GM21825 (cell line): ENCODE measurements around the gene CHPF2.

ENCODE experiments used
- ATAC-seq: cut with Tn5 transposase; IDR thresholded peaks from one replicate; pipeline ENCODE4 v1.9.1; 2021; ENCODE audit warnings: mild to moderate bottlenecking, moderate library complexity; ENCODE audit not compliant: unreplicated experiment

The CHPF2 gene

DNA sequence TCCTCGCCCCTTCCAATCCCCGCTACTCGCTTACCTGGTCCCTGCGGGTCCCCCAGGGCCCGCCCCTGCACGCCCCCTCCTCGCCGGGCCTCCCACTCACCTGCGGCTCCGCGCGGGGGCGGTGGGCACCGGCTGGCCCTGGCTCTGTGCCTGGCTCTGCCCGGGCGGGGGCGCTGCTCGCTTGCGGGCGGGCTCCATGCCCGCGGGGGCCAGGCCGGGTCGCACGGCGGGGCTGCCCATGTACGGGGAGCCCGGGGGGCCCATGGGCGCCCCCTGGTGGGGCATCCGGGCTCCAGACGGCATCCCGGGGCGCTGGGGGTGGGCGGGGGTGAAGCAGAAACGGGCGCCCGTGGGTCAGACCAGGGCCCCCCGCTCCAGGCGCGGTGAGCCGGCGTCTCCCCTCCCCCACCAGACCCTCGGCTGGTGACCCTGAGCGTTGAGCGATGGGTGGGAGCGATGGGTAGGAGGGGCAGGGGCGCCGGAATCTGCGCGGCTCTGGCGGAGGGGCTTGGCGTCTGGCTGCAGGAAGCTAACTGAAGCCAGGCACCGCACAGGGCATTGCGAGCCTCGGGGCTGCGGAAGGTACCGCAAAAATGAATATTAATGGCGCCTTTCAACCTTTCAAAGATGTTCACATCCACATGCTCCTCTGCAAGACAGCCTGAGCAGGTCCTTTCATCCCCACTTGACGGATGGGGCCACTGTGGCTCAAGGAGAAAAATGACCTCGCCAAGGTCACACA is 13.2 kb downstream of the CHPF2 start:
- ATAC-seq = no peak

DNA sequence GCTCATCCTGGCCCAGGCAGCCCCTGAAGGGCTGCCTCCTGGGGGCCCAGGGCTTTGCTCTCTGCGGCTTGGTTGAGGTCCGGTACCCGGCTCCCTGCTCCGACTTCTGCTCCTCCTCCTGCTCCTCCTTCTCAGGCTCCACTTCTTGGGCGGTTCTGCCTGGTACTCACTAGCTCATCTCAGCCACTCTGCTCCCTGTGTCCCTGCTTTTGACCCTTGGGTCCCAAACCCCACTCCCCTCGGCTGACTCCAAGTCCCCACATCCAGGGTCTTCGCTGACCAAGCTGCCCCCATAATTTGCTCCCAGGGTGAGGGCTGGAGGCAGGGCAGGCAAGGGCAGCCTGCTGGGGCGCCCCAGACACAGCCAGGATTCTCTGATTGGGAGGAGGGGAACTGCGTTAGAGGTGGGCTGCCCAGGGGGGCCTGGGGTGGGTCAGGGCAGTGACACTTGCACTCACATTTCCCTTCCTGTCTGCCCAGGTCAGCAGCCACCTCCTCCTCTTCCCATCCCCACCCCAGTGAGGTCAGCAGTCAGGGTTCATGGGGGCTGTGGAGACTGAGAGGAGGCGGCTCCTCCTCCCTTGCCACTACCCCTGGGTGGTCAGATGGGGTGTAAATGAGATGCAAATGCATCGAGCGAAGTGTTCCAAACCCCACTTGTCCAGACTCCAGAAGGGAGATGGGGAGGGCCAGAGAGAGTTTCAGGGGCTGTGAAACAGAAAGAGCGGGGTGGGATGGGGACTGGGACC is 14.0 kb downstream of the CHPF2 start:
- no peak for ATAC-seq

DNA sequence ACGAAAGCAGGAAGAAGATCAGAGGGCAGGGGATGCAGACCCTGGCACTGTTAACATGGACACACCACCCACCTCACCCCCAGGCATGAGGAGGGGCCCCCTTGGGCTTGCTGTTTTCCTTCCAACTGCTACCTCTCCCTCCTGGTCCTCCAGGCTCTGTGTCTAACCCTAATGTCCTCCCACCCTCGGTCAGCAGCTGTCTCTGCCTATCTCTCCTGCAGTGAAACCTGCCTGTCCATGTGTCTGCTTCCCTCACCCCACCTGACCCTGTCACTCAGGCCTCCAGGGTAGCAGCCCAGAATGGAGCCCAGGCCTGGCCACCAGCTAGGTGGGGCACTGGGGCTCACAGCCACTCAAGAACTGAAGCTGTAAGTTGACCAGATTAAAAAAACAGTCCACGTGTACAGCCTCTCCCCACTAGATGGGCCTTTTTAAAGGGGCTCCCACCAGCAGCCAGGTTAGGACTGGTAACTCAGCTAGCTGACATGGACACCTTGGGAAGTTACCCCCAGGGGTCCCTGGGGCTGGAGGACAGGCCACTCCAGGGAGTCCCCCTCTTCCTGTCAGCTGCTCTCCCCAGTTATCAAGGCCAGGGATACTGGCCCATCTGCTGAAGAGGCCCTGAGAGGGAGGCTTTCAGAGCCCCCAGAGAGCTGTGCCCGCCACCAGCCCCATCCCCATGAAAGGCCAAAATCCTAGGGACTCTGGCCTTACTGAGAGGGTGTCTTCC is 14.7 kb downstream of the CHPF2 start:
- ATAC-seq = no peak

DNA sequence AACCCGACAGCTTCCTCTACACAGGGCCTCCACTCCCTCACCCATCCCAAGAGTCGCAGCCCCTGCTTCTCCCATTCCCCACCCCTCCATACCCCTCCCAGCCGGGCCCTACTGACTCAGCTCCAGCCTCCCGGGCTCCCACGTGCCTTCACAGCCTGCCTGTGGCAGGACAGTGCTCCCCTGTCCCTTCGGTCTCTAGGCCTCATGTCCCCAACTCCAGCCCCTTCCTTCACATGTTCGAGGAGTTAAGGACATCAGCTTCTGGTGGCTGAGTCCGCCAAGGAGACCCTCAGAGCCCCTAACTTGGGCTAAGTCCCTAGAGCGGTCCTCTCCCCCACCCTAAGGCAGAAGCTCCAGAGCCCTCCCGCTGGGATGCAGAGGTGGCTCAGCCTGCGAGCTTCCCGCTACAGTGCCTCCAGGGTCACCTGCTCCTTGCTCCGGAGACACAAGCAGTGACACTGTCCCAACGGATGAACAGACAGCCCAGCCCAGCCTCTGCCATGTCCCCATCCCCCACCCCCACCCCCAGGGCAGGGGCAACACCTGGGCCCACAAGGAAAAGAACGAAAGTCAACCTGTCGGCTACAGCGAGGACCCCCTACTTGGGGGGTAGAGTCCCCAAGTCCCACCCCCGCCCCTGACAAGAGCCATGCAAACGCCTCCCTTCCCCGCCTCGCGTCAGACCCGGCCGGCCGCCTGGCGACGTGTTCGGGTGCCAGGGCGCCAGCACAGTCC is 15.5 kb downstream of the CHPF2 start:
- no peak for ATAC-seq

DNA sequence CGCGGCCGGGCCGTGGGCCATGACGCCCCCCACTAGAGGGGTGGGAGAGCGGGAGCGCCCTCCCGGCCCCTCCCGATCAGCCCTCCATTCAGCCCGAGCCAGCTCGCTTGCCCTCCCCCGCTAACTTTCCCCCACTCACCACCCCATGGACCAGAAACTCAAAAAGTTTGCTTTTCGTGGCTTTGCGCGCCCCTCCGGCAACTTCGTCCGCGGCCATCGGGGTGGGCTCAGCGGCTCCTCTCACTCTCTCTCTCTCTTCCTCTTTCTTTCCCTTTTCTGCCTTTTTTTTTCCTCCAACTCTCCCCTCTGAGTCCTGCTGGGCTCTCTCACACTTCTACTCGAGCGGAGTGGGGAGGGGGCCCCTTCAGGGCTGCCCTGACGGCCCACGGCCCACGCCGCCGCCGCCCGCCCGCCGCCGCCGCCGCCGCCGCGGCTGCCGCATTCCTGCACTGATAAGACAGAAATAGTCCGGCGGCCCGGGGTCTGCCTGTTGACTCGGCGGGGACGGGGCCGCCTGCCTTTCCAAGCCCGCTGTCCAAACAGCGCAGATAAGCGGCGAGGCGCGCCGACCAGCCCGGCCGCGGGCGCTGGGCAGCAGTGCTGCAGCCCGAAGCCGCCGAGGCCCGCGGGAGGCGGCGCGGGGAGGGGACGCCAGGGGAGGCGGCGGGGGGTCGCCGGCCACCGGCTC is 16.2 kb downstream of the CHPF2 start, which contains the start of gene SMARCD3:
Gene SMARCD3 (minus strand): TSS at position 349 of the 688 bp plus-strand sequence. CDS start 132 bp downstream, at position 217.
- no peak for ATAC-seq

DNA sequence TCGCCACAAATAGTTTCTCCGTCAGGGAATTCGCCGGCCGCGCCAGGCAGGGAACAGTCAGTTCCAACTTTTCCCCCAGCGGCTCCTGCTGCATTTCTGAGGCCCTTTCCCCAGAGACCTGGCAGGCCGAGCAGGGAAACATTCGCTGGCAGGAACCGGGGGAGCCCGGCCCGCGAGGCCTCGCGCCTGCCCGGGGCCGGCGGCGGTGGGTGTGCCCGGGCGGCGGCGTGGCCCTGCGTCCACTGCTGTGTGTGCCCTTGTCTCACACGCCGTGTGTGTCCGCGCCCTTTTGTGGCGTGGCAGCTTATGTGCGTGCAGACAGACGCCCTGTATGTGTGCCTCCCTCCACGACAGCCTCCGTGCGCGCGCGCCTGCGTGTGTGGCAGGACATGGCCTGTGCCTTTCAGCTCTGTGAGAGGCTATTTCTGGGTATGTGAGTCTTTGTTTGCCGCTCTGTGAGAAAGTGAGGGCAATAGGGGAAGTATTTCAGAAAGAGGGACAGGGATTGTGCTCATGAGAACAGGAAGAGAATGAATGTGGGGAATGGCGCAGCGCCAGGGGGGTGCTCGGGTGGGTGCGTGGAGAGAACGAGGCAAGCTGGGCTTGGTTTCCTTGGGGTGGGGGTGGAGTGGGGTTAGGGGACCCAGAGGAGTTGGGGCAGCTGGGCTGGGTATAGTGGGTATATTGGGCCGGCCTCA is 16.9 kb downstream of the CHPF2 start:
- no peak for ATAC-seq

DNA sequence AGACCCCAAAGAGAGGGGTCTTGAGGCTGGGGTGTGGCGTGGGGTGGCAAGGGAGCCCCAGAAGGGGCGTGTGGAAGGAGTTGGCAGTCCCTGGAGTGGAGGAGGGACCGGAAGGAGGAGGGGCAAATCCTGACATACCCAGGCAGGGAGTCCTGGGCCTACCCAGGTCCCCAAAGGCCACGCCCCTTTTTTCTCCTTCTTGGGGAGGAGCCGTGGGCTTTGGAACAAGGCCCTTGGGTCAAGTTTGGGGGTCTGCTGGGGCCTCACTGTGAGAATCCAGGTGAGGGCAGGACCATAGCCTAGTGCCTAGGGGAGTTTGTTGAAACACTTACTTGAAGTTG is 17.4 kb downstream of the CHPF2 start:
- no peak for ATAC-seq

DNA sequence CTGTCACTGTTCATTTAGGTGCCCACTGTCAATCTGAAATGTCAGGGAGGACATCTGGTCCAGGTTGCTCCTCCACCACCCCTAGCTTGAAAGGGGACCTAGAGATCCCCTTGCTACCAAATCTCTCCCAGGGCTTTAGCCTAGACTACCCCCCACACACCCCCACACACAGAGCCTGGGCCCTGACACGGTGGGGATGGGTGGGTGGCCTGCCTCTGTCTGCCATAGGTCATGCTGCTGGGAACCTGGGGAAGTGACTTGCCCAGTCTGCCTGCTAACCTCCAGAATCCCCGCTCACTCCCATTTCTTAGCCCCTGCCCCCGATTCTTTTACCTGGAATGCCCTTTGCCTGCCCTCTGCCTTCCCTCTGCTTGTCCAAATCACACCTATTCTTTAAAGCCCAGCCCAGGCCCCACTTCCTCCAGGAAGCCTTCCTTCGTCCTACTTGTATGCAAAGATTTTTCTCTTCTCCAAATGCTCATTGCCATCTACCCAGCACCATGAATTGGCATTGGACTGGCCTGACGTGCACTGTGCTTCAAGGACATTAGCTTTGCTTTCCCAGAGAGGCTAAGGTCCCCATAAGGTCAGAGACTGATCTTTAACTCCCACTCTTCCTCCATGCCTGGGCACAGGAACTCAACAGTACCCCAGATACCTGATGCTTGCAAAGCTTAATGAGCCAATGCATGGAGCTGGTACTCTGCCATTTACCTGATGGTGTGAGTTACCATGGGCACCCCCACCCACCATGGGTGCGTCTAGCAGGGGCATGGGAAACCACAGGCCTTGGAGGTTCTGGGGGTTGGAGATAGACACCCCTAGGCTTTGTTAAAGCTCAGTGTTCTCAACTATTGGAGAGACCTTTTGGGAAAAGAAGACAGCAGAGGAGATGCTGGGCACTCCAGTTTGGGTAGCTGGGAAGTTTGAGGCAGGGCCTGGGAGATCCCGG is 18.2 kb downstream of the CHPF2 start:
- no peak for ATAC-seq

DNA sequence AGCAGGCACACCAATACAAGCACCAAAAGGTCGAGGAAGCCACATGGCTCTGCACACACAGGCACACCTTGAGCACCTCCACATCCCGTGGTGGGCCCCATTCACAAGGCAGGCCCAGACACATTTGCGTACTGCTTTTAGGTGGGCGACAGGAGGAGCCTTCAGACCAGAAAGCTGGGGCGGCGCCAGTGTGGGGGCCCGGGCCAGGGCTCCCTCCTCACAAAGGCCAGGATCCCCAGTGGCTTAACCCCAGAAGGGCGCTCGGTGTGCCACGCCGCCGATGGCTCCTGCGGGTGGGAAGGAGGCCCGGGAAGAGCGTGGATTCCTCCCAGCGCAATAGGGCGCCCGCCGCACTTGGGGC is 19.0 kb downstream of the CHPF2 start:
- ATAC-seq = no peak

DNA sequence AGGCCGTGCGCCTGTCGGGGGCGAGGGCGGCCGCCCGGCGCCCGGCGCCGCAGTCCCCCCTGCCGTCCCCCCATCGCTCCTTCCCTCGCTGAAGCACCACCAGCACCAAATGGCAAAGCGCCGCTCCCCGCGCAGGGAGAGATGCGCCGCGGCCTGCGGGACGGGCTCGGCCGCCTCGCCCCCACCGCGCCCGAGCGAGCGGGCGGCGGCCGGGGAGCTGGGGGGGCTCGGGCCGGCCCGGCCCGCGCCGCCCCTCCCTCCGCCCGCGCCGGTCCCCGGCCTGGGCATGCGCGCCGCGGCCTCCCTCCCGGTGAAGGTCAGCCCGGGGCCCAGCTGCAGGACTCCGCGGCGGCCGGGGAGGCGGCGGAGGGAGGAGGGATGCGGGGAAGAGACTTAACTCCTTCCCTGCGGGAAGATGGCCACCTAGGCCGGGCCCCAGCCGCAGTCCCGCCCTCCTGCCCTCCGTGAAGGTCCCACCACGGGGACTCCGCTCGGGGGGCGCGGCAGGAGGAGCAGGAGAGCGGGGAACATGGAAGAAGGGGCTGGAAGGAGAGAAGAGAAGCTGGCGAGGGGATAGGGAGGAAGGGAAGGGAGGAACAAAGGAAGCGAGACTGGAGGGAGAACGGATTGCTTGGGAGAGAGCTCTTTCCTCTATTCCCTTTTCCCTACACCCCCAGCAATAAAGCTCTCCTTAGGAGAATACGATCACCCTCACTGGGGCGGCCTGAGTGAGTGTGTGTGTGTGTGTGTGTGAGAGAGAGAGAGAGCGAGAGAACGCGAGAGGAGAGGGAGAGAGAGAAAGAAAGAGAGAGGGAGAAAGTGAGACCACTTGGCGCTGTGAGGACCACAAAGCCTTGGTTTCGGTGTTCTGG is 19.6 kb downstream of the CHPF2 start:
- ATAC-seq = no peak

DNA sequence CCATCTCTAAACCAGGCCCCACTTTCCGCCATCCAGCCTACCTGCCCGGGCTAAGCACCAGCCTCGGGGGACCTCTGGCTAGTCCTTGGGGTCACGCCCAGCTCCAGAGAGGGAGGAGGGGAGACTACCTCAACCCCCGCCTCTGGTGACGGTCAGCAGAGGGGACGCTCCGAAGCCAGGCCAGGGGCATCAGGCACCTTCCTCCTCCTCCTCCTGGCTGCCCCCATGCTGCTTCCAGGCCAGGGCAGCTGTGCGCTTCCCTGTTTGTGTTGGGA is 20.2 kb downstream of the CHPF2 start:
- ATAC-seq = no peak

DNA sequence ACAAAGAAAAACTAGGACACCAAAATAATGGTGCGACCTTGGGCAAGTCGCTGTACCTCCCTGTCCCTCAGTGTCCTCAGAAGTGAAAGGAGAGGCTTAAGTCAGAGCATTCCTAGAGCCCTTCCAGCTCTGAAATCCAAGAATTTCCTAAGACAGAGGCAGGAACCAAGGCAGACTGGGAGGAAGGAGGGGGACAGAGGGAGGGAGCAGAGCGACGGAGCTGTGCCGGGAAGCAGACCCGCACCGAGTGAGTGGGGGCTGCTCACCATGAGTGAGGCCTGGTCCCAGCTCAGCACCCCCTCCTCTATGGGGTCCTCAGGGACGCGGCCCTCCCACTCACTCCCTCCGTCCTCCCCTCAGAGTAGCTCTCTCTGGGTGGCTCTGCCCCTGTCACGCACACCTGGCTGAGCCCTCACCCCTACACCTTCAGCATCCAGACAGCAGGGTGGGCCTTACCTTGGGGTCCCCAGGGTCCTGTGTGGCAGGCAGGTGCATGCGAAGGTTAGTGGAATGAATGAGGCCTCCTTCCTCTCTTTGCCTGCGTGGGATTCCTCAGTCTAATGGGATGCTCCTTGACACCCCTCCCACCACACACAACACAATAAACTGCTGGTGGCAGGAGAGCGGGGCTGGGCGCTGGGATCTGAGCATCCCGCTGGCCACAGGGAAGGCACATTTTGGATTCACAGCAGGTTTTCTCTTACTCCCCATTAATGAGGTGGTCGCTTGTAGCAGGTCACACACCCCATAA is 20.9 kb downstream of the CHPF2 start:
- no peak for ATAC-seq

DNA sequence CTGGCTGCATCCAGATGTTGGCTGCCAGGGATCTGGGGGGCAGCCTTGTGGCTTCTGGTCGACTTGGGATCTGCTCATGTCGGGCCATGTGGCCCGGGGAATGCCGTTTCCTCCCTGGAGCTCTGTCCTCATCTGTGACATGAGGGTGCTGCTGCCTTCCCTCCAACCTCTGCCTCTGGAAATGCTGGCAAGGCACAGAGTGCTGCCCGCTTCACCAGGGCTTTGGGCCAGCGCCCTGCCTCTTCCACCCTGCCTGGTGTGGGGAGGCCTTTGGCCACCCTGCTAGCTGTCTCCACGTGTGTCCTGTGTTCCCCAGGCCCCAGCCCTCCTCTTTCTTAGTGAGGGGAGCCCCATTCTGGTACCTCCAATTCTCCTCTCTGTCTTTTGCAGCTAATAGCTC is 22.0 kb downstream of the CHPF2 start:
- no peak for ATAC-seq

DNA sequence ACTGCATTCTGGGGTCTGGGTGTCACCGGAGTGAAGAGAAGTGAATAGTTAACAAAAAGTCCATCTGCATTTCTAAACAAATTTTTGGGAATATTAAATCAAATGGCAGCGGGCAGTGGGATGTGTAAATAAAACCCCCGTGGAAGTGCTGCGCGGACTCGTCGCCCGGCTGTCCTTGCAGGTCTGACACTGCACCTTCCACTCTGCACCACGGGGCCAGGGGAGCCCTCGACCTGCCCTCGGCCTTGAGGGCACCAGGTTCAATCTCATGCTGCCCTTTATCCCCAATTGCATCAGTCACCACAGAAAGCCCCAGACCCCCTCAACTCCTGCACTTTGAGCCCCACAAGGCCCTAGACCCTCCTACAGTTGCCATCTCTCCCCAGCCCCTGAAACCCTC is 22.6 kb downstream of the CHPF2 start:
- no peak for ATAC-seq

DNA sequence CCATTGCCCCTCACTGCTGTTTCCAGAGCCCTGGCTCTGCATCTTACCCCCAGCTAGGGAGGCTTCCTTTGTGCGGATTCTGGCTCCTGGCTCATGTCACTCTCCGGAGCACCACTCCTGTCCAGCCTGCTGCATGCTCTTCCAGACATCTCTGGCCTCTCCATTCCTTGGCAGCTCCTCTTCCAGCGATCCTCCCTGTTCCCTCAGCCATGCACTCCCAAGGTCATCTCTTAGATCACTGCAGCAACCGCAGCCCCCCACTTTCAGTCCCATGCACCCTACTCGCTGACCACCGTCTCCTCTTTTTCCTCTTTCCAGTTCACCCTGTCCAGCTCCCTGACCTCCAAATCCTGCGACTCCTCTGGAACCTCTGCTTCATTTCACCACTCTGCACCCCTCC is 23.1 kb downstream of the CHPF2 start:
- no peak for ATAC-seq

DNA sequence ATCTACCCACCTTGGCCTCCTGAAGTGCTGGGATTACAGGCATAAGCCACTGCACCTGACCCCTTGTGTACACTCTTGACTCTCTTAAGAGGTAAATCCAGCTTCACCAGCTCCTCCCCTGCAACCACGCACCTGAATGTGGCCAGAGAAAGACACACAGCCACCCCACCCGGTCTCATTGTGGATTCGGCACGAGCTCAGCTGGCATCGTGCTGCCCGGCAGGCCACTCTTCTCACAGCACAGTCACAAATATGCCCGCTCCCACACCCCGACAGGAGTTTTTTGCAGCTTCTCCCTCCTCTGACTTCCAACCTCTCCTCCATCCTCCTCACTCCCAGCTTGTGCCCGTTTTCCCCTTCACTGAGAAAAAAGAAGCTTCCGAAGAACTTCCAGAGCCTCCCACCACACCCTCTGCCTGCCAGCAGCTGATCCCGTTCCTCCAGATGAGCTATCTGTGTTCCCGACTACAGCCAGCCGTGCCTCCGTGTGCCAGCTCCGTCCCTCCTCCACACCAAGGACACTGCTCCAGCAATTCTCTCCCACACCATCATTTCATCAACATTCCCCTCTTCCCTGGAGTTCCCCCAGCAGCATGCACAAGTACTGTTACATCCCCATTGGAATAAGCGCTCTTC is 24.2 kb downstream of the CHPF2 start:
- no peak for ATAC-seq

DNA sequence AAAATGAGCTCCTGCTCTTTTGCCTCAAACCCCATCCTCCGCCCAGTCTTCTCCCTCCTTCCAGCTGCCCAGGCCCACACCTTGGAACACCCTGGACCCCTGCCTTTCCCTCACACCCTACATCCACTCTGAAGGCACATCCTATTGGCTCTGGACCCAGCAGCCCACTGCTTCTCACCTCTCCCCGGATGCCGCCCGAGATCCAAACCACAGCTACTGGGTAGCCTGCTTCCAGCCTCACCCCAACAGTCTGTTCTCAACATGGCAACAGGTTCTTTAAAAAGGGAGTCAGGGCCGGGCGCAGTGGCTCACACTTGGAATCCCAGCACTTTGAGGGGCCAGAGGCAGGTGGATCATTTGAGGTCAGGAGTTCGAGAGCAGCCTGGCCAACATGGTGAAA is 25.7 kb downstream of the CHPF2 start:
- ATAC-seq = no peak
